GM12891 (cell line): ENCODE measurements around the gene KLHL12.

Experiments
- POLR2A ChIP-seq: IDR thresholded peaks from 2 replicates; pipeline ENCODE4 v1.6.1; 2011; ENCODE audit warnings: low read depth, low read length, control low read depth
- POLR2AphosphoS5 ChIP-seq: IDR thresholded peaks from 2 replicates; pipeline ENCODE4 v1.6.1; 2011; ENCODE audit warnings: low read depth, low read length, control low read depth
- POU2F2 ChIP-seq: IDR thresholded peaks from 2 replicates; pipeline ENCODE4 v1.6.1; 2011; ENCODE audit warnings: low read depth, mild to moderate bottlenecking, control low read depth, low read length, moderate library complexity
- SPI1 ChIP-seq: IDR thresholded peaks from 2 replicates; pipeline ENCODE4 v1.6.1; 2011; ENCODE audit warnings: low read depth, low read length, control low read depth
- TAF1 ChIP-seq: IDR thresholded peaks from 2 replicates; pipeline ENCODE4 v1.6.1; 2011; ENCODE audit warnings: low read depth, low read length, control low read depth

DNA sequence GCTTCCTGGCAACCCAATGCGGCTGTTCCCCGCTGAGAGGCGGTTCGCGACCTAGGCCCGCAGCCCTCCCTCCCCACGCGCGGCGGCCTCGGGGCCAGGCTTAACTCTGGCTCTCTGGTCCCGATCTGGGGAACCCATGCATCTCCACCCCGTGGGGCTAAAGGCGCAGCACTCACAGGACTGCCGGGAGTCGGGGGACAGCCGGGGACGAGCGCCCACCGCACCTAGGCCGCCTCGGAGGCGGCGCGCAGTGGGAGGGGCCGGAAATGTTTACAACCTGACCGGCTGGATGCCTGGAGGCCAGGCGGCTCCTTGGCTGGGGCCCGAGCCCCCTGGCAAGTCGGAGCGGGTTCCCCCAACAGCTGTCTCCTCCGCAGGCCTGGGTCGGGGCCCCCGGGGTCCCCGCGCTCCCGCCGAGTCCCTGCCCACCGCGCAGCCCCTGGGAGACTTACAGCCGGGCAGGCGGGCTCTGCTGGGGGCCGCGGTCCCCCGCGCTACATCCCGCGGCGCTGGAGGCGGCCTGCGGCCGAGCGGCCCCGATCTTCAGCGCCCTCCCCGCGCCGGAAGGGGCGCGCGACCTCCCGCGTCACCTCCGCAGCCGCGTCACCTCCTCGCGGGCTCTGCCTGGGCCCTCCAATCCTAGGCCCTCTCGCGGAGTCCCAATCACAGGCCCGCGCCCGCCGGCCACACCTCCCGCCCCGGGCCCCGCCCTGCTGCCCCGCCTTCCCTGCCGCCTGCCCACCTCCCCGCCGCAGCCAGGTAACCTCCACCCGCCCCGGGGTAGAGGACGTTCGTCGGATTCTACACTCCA lies 30.9 kb upstream of the KLHL12 start, which contains the start of gene ADIPOR1:
- TF ChIP-seq POU2F2 (no peak), POLR2A (peak; percentile 71), TAF1 (no peak), POLR2AphosphoS5 (peak; percentile 68), SPI1 (no peak)
